GM21515 (cell line): ENCODE measurements around the gene HOXA4.

Source experiments
- ATAC-seq: cut with Tn5 transposase; IDR thresholded peaks from one replicate; pipeline ENCODE4 v1.9.1; 2021; ENCODE audit not compliant: unreplicated experiment

HOXA4 gene

DNA sequence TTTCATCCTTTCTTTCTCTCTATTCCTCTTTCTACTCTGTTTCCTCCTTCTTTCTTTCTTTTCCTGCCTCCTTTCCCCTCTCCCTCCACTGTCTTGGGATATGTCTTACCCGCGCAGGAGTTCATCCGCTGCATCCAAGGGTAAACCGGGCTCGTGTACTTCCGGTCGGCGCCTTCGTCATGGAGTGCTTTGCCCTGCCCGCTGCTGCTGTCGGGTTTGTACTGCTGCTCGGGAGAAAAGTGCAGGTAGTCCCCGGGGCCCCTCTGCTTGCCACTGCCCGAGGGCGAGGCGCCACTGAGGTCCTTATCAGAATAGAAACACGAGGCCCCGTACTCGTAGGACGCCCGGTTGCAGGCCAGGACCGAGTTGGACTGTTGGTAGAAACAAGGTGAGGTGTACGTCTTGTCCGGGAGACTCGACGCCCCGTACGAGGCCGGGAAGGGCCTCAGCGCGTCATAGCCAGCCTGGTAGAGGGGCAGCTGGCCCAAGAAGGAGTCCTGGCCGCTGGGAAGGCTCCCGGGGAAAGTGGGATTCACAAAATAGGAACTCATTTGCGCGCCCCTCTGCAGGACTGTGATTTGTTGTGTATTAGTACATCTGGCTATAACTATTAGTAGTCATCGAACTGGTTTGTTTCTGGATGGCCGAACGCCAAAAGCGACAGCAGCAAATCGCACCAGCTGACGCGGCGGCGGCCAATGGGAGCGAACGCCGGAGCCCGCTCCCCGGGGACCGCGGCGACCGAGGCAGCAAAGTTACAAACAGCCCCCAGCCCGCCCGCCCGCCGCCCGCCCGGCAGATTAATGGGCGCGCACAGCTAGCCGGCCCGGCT lies 16.9 kb upstream of the HOXA4 start, which contains the start of gene HOXA6:
HOXA6 (minus strand) TSS at position 576 of the 832 bp plus-strand sequence; CDS start at position 551, 25 bp downstream.
- no peak for ATAC-seq

DNA sequence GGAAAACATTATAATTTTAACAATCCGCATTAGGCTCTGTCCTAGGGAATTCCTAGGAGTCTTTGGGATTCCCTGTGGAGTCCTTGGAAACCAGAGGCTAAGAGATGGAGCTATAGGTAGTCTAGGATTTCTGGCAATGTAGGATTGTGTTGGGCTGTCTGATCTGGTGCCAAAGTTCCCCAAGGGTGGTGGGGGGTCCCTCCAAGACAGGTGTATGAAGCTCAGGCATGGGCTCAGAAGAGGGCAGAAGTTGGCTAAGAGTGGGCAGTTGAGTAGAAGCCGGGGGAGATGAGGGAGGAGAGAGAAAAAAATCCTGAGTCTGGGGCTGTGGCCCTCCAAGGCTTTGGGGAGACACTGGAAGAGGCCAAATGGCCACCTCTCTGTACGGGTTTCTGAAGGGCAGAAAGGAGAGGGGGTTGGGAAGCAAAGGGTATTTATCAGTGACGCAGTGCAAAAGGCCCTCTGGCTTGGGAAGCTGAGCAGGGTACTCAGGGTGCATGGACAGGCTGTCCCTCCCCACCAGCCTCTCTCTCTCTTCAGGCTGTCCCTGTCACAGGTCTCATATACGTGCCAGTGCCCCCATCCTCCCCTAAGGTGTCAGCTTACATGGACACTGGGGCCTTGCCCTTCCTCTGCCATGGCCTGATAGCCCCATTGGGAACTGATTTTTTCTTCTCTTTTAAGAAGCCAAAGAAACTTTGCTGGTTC lies 16.1 kb upstream of the HOXA4 start:
- no peak for ATAC-seq

DNA sequence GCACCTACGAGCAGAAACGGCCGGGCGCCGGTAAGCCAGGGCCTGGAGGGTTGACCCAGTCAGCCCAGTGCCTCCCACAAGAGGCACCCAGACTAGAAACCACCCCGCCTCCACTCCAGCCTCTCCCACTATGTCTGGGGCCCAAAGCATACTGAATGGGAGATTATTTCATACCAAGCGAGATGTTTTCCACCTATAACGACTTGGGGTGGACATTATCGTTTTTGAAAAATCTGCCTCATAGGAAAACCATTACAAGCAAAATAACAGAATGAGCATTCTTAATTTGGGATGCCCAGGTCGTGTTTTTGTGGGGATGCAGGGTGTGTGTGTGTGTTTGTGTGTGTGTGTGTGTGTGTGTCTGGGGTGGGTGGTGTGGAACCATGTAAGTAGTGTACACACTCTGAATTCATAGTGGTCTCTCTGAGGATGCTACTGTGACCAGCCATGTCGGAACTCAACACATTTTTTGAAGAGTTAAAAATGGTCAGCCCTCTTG lies 15.4 kb upstream of the HOXA4 start:
- ATAC-seq = no peak

DNA sequence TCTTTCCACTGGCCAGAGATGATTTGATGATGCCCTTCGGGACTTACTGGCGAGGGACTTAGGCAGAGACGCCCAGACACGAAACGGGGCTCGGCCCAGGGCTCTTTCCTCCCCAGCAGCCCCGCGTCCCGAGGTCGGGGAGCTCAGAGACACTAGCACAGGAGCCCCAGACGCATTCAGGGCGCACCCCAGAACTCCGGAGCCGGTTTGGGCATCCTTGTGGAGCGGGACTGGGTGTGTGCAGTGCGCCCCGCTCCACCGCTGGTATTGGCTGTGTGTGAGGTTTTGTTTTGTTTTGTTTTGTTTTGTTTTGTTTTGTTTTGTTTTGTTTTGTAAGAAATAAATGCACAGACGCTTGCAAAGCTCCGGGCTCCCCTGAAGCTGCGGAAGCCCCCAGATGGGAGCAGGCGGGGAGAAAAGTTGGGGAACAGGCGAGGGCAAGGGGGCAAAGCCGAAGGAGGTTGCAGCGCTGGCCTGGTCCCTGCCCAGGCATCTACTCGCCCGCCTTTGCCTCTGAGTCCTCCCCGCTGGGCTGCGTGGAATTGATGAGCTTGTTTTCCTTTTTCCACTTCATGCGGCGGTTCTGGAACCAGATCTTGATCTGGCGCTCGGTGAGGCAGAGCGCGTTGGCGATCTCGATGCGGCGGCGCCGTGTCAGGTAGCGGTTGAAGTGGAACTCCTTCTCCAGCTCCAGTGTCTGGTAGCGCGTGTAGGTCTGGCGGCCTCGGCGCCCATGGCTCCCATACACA lies 14.8 kb upstream of the HOXA4 start:
- no peak for ATAC-seq

DNA sequence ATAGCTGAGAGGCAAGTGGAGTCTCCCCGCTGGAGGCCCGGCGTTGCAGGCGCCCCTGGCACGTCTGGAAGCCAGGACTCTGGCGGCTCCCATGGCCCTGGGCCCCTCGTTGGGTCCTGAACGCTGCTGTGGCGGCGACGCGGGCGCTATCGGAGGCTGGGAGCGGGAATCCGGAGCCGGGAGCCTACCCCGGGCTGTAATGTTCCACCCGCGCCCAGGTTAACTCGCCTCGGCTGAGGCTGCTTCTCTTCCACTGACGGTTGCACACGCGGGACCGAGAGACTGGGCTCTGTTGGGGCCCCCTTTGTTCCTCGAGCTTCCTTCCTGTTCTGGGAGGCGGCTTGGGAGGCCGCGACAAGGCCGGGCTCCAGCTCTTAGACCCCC lies 14.2 kb upstream of the HOXA4 start:
- no peak for ATAC-seq

DNA sequence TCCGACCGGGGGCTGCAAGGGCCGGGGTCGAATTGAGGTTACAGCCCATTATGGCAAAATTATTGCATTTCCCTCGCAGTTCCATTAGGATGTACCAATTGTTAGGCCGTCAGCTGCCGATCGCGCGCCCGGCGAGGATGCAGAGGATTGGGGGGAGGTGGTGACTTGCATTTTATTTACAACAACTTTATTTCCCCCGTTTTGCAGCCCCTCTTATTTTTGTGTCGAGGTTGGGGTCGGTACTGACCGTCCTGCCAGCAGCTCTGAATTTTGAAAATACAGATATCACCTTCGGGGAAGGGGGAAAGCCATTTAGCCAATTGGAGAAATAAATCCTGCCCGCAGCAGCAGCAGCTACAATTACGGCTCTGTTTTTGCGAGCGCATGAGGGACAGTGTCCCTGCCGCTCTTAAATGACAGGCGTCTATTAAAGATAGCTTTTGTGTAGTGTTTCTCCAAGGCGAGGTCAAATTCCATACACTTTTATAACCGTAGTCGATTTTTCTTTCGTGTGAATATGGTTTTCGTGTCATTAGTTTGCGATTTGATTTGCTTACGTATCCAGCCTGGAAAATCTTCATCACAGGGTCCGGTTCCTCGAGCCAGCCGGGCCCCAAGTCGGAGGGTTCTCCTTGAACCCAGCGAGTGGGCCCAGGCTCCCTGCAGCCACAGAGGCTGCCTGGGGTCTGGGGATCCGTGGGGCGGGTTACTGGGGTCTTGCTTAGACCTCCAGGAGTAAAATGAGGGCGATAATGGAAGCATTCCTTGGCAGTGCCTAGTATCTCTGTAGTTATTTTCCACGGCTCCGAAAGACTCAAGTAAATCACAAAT lies 13.6 kb upstream of the HOXA4 start:
- no peak for ATAC-seq

DNA sequence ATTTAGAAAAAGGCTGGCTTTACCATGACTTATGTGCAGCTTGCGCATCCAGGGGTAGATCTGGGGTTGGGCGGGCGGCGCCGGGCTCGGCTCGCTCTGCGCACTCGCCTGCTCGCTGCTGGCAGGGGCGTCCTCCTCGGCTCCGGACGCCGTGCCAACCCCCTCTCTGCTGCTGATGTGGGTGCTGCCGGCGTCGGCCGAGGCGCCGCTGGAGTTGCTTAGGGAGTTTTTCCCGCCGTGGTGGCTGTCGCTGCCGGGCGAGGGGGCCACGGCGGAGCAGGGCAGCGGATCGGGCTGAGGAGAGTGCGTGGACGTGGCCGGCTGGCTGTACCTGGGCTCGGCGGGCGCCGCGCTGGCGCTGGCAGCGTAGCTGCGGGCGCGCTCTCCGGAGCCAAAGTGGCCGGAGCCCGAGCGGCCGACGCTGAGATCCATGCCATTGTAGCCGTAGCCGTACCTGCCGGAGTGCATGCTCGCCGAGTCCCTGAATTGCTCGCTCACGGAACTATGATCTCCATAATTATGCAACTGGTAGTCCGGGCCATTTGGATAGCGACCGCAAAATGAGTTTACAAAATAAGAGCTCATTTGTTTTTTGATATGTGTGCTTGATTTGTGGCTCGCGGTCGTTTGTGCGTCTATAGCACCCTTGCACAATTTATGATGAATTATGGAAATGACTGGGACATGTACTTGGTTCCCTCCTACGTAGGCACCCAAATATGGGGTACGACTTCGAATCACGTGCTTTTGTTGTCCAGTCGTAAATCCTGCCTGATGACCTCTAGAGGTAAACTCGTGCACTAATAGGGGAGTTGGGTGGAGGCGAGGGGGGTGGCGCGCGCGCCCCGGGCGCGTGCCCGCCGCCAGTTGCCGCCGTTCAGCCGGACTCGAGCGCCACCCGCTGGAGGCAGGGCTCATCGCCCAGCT lies 12.7 kb upstream of the HOXA4 start, which contains the start of gene HOXA5:
HOXA5 (minus strand) TSS at position 659 of the 927 bp plus-strand sequence; CDS start at position 585, 74 bp downstream.
- ATAC-seq = no peak

DNA sequence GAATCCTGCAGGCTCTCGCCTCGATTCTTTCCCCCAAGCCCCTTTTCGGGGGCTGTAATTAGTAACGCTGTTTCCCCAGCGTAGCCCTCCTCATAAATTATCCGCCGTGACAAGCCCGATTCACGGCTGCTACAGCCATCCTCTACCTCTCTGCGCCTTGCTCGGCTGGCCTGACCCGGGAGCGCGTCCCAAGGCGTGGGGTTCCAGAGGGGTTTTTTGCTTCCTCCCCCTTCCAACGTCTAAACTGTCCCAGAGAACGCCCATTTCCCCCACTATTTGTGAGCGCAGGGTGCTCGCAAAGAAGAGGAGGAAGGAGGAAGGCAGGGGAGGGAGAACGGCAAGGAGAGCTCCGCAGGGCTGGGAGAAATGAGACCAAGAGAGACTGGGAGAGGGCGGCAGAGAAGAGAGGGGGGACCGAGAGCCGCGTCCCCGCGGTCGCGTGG lies 12.0 kb upstream of the HOXA4 start:
- ATAC-seq = no peak

DNA sequence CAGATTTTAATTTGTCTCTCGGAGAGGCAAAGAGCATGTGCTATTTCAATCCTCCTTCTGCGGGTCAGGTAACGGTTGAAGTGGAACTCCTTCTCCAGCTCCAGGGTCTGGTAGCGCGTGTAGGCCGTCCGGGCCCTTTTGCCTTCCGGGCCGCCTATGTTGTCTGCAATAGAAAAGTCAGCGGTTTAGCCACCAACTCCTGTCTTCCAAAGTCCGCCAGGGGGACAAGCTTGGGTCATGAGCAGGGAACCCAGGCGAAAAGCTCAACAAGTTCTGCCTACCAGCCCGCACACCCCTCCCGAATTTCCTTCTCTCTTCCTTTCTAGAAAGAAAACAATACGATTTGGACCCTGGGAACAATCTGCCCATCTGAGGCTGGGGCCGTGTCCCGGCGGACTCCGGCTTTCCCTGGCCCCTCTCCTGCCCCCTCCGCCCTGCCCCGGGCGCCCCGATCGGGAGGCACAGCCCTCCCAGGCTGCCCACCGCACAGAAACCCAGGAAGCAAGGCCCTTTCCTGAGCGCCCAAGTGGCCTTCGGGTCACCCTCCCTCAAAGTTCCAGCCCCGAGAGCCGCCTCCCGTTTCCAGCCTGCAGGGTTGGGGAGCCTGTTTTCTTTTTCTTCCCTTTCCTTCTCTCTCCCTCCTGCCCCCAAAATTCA lies 11.5 kb upstream of the HOXA4 start:
- no peak for ATAC-seq

DNA sequence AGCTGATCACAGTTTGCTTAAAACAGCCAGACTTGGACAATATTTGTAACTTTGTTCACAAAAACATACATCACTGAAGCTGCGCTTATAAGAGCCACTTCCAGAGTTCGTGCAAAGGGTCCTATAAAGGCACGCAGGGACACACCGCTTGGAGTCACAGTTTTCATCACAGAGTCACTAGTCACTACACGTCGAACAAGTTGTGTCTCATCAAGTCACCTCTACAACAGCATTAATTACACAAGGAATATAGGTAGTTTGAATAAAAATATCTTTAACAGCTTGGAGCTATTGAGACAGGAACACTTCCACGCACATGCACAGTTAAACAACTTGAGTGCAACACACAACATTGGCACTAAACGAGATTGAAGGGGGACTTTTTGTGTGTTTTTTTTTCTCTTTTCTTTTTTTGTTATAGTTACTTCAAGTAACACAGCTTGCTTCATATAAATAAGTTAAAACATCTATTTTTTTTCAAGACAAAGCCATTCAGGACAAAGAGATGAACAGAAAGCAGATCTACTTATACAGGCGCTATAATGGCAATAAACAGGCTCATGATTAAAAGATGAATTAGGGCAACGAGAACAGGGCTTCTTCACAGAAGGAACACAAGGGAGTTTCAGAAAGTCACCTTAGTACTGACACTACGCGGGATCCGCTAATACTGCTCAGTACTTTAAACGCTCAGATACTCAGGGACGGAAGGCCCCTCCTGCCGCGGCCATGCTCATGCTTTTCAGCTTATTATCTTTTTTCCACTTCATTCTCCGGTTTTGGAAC lies 10.8 kb upstream of the HOXA4 start:
- ATAC-seq = no peak

DNA sequence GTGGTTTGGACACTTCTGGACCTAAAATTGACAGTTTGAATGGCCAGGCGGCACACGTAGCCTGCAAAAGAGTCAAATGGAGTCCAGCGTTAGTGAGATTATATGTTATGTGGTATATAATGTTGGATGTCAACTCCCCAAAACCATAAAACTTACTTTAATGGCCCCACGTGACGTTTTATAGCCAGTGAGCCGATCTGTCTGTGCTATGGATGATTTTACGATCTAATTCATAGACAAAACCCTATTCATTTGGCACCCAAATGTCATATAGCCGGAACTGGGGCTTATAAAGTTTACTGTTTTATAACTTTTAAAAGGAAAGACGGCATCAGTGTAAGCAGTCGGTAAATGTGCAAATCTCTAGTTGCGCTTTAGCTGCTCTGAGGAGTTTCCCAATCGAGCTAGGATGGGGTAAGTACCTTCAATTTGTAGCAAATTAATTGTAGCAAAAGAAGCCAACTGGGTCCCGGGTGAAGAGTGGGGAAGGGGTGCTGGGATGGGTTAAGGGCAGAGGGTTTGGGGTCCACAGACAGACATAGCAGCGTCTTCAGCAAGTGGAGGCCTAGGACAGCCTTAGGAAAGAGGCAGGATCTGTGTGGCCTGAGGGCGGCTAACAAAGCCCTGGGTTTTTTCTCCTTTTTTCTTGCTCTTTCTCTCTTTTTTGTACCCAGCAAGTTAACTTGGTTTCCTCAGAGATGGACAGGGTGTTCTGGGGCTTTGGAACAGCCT lies 9.7 kb upstream of the HOXA4 start:
- ATAC-seq = no peak

DNA sequence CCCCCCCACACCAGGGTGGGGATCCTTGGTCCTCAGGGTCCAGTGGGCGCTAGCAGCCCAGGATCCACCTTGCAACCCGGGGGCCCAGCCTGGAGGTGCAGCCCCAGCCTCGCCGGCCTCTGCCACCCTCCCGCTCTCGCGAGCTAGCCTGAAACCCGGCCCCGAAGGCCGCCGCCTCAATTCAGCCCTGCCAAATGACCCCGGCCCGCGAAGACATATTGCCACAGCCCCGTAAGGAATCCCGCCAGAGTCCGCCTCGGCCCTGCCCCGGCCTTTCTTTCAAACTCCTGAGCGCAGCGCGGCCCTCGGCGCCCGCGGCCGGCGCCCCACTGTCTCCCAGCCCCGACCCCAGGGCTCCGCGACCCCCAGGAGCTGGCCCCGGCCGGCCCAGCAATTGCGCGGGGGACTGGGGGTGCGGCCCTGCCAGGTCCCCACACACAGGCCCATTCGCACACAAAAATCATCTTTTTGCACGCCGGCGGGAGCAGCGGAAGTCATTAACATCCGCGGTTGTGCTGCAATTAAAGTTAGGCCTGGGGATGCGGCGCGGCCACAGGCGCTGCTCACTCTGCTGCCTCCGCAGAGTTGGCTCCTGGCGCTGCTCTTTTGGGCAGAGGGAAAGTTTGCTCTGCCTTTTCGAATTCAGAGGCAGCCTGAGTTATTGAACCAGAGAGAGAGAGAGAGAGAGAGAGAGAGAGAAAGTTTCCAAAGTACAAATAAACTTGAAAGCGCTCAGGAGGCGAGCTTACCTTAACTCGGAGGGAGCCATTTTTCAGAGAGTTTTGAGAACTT lies 9.0 kb upstream of the HOXA4 start:
- no peak for ATAC-seq

DNA sequence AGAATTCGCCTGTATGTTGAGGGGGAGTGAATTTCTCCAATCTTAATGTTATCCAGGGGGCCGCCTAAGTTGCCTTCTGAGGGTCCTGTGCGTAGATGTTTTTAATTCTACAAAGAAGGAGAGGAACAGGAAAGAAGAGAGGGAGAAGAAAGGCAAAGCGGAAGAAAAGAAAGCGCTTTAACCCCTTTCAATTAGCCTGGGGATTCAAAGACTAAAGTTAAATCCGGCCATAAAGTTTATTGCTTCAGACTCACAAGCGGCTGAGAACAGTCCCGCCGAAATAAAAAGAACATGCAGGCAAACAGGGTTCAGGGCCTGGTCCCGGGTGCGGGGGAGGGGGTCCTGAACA lies 8.4 kb upstream of the HOXA4 start:
- ATAC-seq = no peak

DNA sequence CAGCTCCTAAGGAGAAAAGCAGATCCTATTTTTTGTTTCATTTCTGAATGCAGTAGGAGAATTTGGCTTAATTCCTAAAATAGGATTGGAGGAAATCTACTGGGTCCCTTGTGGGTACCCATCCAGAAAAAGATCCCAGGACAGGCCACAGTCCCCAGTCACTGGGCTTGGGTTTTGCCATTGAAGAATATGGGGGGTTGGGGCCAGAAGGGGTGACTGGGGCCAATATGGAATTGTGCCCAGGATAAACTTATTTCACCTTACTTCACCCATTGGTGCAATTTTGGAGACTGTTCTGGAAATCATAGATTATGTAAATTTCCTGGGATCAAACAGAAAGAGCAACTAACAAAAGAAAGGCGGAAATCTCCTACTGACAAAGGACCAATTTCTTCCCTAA lies 7.9 kb upstream of the HOXA4 start:
- no peak for ATAC-seq

DNA sequence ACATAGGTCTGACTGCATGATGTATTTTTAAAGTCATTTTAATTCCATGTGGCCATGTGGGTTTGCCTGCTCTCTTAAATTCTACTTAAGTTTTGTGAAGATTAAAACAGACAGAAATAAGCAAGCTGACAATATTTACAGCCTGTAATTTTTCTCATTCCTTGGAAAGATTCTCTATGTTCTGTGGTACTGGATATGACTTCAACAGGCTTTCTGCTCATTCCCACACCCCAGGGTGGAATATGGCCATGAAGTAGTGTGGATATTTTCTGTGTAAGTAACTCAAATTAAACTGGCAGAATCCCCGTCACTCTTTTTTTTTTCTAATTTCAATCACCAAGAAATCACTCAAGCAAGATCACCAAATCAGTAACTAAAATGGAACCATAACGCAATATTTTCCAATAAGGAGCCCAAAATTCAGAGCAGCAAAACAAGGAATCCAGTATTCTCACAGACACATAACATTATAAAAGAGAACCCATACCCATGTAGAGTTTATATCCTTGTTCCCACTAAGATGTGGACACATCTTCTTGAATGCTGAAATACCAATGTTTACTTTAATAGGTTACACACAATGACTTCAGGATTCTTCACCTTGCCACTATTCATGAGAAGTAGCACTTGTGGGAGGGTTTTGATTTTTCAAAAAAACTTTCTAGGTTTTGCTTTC lies 7.2 kb upstream of the HOXA4 start:
- no peak for ATAC-seq

DNA sequence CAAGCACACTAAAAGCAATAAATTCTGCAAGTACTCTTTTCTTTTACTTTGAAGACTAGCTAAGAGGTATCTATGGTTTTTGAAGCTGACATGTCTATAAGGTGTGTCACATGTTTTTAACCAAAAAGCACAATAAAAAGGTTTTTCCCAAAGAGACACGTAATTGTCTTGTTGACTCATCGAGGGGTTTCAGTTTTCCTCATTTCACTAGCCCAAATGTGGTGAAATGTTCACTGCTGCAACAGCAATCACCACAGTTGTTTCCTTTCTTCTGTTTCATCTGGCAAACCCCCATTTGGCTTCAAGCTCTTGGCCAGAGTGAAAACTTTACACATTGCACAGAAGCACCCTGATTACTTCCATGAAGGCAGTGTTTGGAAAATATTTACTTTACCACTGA lies 3.8 kb upstream of the HOXA4 start:
- no peak for ATAC-seq
